ENCODE results near the gene AQR.
"Not testable (repeated sequence)": the region's sequence is repeated elsewhere in the genome, so short reads cannot be mapped to it uniquely, and the experiment has no call there.

DNA sequence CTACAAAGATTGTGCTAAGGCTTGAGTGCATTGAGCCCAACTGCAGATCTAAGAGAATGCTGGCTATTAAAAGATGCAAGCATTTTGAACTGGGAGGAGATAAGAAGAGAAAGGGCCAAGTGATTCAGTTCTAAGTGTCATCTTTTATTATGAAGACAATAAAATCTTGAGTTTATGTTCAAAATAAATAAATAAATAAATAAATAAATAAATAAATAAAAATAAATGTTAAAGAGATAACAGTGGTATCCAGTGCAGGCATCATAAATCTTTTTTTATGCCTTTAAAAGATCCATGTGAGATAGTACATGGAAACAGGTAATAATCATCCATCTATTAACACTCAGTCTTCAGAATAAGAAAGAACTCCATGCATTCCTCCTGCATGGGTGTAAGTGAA lies 26.3 kb downstream of the AQR start:
- TF ChIP-seq POLR2A (IDR thresholded peaks at IDR 0.05): not testable (repeated sequence)
- TF ChIP-seq, protein P1, sequence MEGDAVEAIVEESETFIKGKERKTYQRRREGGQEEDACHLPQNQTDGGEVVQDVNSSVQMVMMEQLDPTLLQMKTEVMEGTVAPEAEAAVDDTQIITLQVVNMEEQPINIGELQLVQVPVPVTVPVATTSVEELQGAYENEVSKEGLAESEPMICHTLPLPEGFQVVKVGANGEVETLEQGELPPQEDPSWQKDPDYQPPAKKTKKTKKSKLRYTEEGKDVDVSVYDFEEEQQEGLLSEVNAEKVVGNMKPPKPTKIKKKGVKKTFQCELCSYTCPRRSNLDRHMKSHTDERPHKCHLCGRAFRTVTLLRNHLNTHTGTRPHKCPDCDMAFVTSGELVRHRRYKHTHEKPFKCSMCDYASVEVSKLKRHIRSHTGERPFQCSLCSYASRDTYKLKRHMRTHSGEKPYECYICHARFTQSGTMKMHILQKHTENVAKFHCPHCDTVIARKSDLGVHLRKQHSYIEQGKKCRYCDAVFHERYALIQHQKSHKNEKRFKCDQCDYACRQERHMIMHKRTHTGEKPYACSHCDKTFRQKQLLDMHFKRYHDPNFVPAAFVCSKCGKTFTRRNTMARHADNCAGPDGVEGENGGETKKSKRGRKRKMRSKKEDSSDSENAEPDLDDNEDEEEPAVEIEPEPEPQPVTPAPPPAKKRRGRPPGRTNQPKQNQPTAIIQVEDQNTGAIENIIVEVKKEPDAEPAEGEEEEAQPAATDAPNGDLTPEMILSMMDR (IDR thresholded peaks at IDR 0.05): not testable (repeated sequence)
